IMR-90 (cell line): ENCODE measurements around the gene RNF151. TPM values are rescaled to one million over a fixed set of nuclear protein-coding genes. Genes with fewer than 3 reads are reported as not detected.
"Not testable (repeated sequence)": the region's sequence is repeated elsewhere in the genome, so short reads cannot be mapped to it uniquely, and the experiment has no call there.

Experiments used
- ATAC-seq: fragments of 200-7000 bp; cut with Tn5 transposase; 2 replicates; pipeline ENCODE4 v1.9.1; 2020; ENCODE audit warnings: low read depth, mild to moderate bottlenecking, moderate library complexity
- BruUV-seq: library from RNA; stranded (reverse); fragments of 400-500 nt; replicated peaks from 2 replicates; lab custom pipeline; 2021; lab: Mats Ljungman, UMichigan
- CTCF ChIA-PET: fragments of 300-600 bp; formaldehyde crosslinking; extraction: SDS; loops from one replicate; lab custom pipeline; 2021; ENCODE audit warnings: antibody characterized with exemption; lab: Yijun Ruan, JAX
- POLR2A ChIA-PET: fragments of 300-600 bp; sonication (Branson Sonifier 250); formaldehyde crosslinking; loops from one replicate; lab custom pipeline; 2022; ENCODE audit warnings: antibody characterized with exemption; ENCODE audit not compliant: unreplicated experiment; lab: Charles Lee
- DNase-seq: peaks from one replicate; pipeline ENCODE4 v3.0.0; 2013
- H2AFZ ChIP-seq: replicated peaks from 2 replicates; pipeline ENCODE3; 2013; ENCODE audit warnings: low read length, mild to moderate bottlenecking; ENCODE audit not compliant: poor library complexity
- H2AK5ac ChIP-seq: 2 replicates; pipeline ENCODE4 v1.6.1; 2013; ENCODE audit warnings: low read depth, low read length, inconsistent platforms
- H2AK9ac ChIP-seq: replicated peaks from 2 replicates; pipeline ENCODE3; 2013; ENCODE audit warnings: mild to moderate bottlenecking, low read depth, low read length, moderate library complexity; ENCODE audit not compliant: poor library complexity
- H2BK120ac ChIP-seq: 2 replicates; pipeline ENCODE4 v1.6.1; 2013; ENCODE audit warnings: low read depth, low read length, inconsistent platforms
- H2BK15ac ChIP-seq: 3 replicates; pipeline ENCODE4 v1.6.1; 2013; ENCODE audit warnings: low read depth, low read length, inconsistent platforms
- H2BK20ac ChIP-seq: 2 replicates; pipeline ENCODE4 v1.6.1; 2013; ENCODE audit warnings: low read depth, mild to moderate bottlenecking, inconsistent platforms, low read length, moderate library complexity
- H2BK5ac ChIP-seq: 2 replicates; pipeline ENCODE4 v1.6.1; 2013; ENCODE audit warnings: mild to moderate bottlenecking, low read depth, low read length, inconsistent platforms; ENCODE audit not compliant: poor library complexity, severe bottlenecking
- H3K14ac ChIP-seq: replicated peaks from 2 replicates; pipeline ENCODE4 v1.6.1; 2013; ENCODE audit warnings: low read depth, low read length, inconsistent platforms
- H3K18ac ChIP-seq: 2 replicates; pipeline ENCODE4 v1.6.1; 2013; ENCODE audit warnings: low read depth, low read length, control low read depth
- H3K23ac ChIP-seq: 2 replicates; pipeline ENCODE4 v1.6.1; 2013; ENCODE audit warnings: low read depth, low read length, inconsistent platforms
- H3K27ac ChIP-seq: 2 replicates; pipeline ENCODE4 v1.5.1; 2013; ENCODE audit warnings: mild to moderate bottlenecking, control low read depth, low read length; ENCODE audit not compliant: insufficient read depth
- H3K27me3 ChIP-seq: 2 replicates; pipeline ENCODE4 v1.6.1; 2013; ENCODE audit warnings: low read length; ENCODE audit not compliant: control insufficient read depth, insufficient read depth
- H3K36me3 ChIP-seq: 2 replicates; pipeline ENCODE4 v1.6.1; 2013; ENCODE audit warnings: low read length, mixed read lengths; ENCODE audit not compliant: control insufficient read depth, insufficient read depth
- H3K4ac ChIP-seq: 2 replicates; pipeline ENCODE4 v1.6.1; 2013; ENCODE audit warnings: low read depth, low read length, inconsistent platforms
- H3K4me1 ChIP-seq: 2 replicates; pipeline ENCODE4 v1.6.1; 2013; ENCODE audit warnings: low read length, mixed read lengths; ENCODE audit not compliant: control insufficient read depth, insufficient read depth
- H3K4me2 ChIP-seq: 2 replicates; pipeline ENCODE4 v1.6.1; 2013; ENCODE audit warnings: low read depth, mild to moderate bottlenecking, control low read depth, low read length, moderate library complexity
- H3K4me3 ChIP-seq: 2 replicates; pipeline ENCODE4 v1.5.1; 2013; ENCODE audit warnings: low read depth, mild to moderate bottlenecking, control low read depth, low read length, moderate library complexity; ENCODE audit not compliant: insufficient read depth
- H3K56ac ChIP-seq: 2 replicates; pipeline ENCODE4 v1.6.1; 2013; ENCODE audit warnings: low read length, inconsistent platforms; ENCODE audit not compliant: insufficient read depth; ENCODE audit errors: extremely low read depth
- H3K79me1 ChIP-seq, 2 experiments: 2 replicates each; pipeline ENCODE4 v1.6.1; 2013; ENCODE audit warnings: low read length in 2 of 2, inconsistent platforms in 1 of 2, low read depth in 1 of 2
- H3K9ac ChIP-seq: 2 replicates; pipeline ENCODE4 v1.6.1; 2013; ENCODE audit warnings: low read depth, low read length, control low read depth
- H3K9me1 ChIP-seq: 2 replicates; pipeline ENCODE4 v1.6.1; 2013; ENCODE audit warnings: low read length, inconsistent platforms; ENCODE audit not compliant: insufficient read depth
- H3K9me3 ChIP-seq: 2 replicates; pipeline ENCODE4 v1.6.1; 2013; ENCODE audit warnings: low read length; ENCODE audit not compliant: control insufficient read depth, insufficient read depth
- H4K20me1 ChIP-seq: 2 replicates; pipeline ENCODE4 v1.6.1; 2013; ENCODE audit warnings: low read length, inconsistent platforms; ENCODE audit not compliant: insufficient read depth
- H4K5ac ChIP-seq: 2 replicates; pipeline ENCODE4 v1.6.1; 2013; ENCODE audit warnings: mild to moderate bottlenecking, low read depth, low read length, control low read depth
- H4K8ac ChIP-seq, 2 experiments: 2 replicates each; pipeline ENCODE4 v1.6.1; 2013; ENCODE audit warnings: low read depth in 2 of 2, low read length in 2 of 2, control low read depth in 1 of 2, inconsistent platforms in 1 of 2
- H4K91ac ChIP-seq: 2 replicates; pipeline ENCODE4 v1.6.1; 2013; ENCODE audit warnings: low read depth, low read length, inconsistent platforms; ENCODE audit not compliant: insufficient read depth
- WGBS, 2 experiments: methylation state at CpG; one replicate each; pipeline versions ENCODE4 v1.1.5 to v1.1.7; 2013; ENCODE audit warnings: missing lambda C conversion rate in 2 of 2; ENCODE audit not compliant: insufficient read length in 1 of 2; ENCODE audit errors: extremely low coverage in 2 of 2; 5-methylcytosine and 5-hydroxymethylcytosine counted together
- dilution Hi-C: fragments of 300-500 bp; cut with HindIII; formaldehyde crosslinking; loops from one replicate; pipeline ENCODE4 v1.14.3; 2018; ENCODE audit warnings: low sequenced_read_pairs; ENCODE audit not compliant: unreplicated experiment
- in situ Hi-C: fragments of 300-500 bp; cut with MboI; formaldehyde crosslinking; loops from 3 replicates; pipeline ENCODE4 v1.14.3; 2019; ENCODE audit warnings: low sequenced_read_pairs, inconsistent platforms, mixed read lengths
- intact Hi-C: fragments of 100-400 bp; cut with micrococcal nuclease; formaldehyde crosslinking; loops from 2 replicates; pipeline ENCODE4 v1.10.0; 2022
- polyA plus RNA-seq, 3 experiments: library from polyadenylated mRNA; depleted of rRNA; stranded (reverse); fragments of >200 nt; gene quantifications; 2 replicates each; pipeline ENCODE4 v1.2.3, GENCODE V29; 2012; ENCODE audit warnings: low replicate concordance in 1 of 3
- total RNA-seq: library from RNA; depleted of rRNA; stranded (reverse); fragments of >200 nt; gene quantifications from 2 replicates; pipeline ENCODE4 v1.2.3, GENCODE V29; 2012

RNF151 gene
- total and polyA plus RNA-seq, 2 of the 4 experiments (the other 2 are of a cell fraction), result not detected

GRCh38 chr16:1958143-1958491, 8.5 kb upstream of the RNF151 start:
- H2AFZ ChIP-seq, POLR2A ChIA-PET, H2BK120ac ChIP-seq, dilution Hi-C loops, H3K9ac ChIP-seq, H3K9me3 ChIP-seq, H3K9me1 ChIP-seq, H4K91ac ChIP-seq, H2BK15ac ChIP-seq, H2AK5ac ChIP-seq, in situ Hi-C loops, CTCF ChIA-PET, DNase-seq, H4K8ac ChIP-seq, H3K27ac ChIP-seq, H2BK20ac ChIP-seq, H3K14ac ChIP-seq, H3K23ac ChIP-seq, H3K27me3 ChIP-seq, H3K4me3 ChIP-seq, H2BK5ac ChIP-seq, H3K4me1 ChIP-seq, ATAC-seq, H2AK9ac ChIP-seq, H3K18ac ChIP-seq, intact Hi-C loops, BruUV-seq, H4K5ac ChIP-seq, H3K4me2 ChIP-seq, H3K56ac ChIP-seq, H3K4ac ChIP-seq: not testable (repeated sequence)
- Histone ChIP-seq H4K20me1 (peaks cover 28% of the 10 kb centered on the region), H3K79me1 (peaks cover 3 to 24% of the 10 kb centered on the region in 2 experiments; a peak in 3 of 4 replicates), H3K36me3 (peaks cover 18% of the 10 kb centered on the region)
- 84% methylated on average over 14 of the region's 30 CpGs; no CpG with 5 or more reads in 1 of the 2 experiments for WGBS, 2 experiments
